A204.1 (cell line): ENCODE data around the gene PTPRN2.

Source experiments
- FAIRE-seq: peaks from 2 replicates; lab custom pipeline; 2012; peaks lifted over from hg19 to GRCh38; lab: Jason Lieb, UNC

The PTPRN2 gene

GRCh38 chr7:157825325-157825724 is 762.3 kb downstream of the PTPRN2 start:
- FAIRE-seq, result no peak

DNA sequence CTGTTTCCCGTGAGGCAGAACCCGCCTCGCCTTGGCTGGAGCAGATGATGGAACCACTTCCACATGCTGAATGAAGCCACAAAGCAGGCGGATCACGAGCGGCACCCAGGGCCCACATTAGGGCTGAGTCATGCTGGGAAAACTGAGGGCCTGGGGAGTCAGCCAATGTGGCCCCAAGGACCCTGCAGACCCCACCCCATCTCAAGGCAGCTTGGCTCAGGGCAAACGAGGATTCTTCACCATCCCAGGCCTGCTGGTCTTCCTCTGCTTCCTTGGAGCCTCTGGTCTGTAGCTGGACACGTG is 762.9 kb downstream of the PTPRN2 start:
- FAIRE-seq, result no peak

- FAIRE-seq, result no peak
Measured at GRCh38 chr7:157824011-157824818, 763.4 kb downstream of the PTPRN2 start.

DNA sequence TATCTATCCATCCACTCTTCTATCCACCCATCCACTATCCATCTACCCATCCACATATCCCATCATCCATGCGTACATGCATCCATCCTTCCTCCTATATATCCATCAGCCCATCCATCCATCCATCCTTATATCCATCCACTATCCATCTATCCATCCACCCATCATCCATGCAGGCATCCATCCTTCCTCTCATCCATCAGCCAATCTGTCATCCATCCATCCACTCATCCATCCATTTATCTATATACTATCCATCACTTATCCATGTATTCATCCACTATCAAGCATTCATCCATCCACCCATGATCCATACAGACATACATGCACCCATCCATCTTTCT is 765.0 kb downstream of the PTPRN2 start:
- no peak for FAIRE-seq

DNA sequence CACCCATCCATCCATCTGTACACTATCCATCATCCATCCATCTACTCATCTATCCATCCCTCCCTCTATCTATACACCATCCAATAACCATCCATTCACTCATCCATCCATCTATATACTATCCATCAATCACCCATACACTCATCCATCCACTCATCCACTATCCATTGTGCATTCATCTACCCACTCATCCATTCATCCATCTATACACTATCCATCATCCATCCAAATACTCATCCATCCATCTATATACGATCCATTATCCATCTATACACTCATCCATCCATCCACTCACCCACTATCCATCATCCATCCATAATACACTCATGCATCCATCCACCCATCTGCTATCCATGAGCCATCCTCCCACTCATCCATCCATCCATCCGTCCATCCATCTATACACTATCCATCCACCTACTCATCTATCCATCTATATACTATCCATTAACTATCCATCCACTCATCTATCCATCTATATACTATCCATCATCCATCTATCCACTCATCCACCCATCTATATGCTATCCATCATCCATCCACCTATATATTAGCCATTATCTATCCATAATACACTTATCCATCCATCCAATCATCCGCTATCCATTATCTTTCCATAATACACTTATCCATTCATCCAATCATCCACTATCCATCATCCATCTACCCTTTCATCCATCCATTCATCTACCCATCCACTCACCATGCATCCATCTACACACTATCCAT is 765.5 kb downstream of the PTPRN2 start:
- no peak for FAIRE-seq

GRCh38 chr7:157820796-157821195 is 766.8 kb downstream of the PTPRN2 start:
- no peak for FAIRE-seq

- FAIRE-seq, result no peak
Measured at GRCh38 chr7:157819455-157819807, 768.2 kb downstream of the PTPRN2 start.

- no peak for FAIRE-seq
Measured at GRCh38 chr7:157818701-157819454, 768.7 kb downstream of the PTPRN2 start.

DNA sequence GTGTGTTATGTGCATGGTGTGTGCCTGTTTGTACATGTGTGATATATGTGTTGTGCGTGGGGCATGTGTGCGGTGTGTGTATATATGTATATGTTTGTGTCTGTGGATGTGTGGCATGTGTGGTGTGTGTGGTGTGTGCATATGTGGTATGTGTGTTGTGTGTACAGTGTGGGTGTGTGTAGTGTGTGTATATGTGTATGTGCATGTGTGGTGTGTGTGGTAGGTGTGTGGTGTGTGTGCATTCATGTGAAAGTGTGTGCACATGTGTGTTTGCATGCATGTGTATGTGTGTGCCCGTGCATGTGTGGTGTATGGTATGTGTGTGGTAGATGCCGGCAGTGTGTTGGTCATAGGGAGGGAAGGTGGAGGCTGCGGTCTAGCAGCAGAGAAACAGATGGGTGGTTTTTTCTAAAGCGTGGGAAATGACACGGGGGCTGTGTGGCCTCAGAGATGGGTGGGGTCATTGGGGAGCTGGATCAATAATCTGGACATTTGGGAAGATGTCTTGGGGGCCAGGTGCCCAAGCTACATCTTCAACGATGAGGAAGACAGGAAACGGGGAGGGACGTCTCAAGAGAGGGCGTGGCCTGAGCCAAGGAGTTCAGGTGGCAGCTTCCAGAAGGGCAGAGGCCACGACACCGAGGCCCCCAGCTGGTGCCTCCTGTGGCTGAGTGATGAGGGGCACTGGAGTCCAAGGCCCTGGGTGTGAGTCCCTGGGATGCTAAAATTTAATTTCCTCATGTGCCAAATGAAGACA is 769.5 kb downstream of the PTPRN2 start:
- FAIRE-seq, result no peak

GRCh38 chr7:157817433-157817832 is 770.2 kb downstream of the PTPRN2 start:
- no peak for FAIRE-seq

DNA sequence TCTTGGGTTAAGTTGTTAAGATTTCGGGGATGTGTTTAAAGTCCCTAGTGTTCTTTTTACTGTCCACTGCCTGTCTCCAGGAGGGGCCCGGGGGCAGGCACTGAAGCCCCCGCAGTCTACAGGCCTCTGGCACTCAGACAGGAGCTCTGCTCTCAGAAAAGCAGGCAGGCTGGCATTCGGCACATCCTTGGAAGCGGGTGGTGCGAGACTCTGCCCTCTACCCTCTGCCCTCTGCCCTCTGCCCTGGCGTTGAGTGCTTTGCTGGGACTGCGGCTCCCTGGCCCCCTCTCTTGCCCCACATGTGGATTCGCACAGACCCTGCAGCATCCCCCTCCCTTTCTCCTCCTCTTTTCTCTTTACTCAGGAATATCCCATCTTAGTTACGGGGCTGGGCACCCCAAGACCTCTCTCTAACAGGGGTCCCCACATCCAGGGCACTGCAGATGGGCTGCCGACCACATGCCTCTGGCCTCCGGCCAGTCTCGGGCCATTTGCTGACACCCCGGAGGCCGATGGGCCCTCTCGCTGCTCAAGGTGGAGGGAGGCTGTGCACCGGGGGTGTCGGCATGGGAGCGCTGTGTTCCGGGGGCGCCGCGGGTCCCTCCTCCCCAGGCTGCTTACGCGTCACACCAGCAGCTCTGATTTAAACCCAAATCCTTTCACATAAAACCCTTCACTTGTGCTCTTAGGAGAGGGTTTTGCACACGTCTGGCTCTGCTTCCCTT is 770.9 kb downstream of the PTPRN2 start:
- FAIRE-seq, result no peak

- no peak for FAIRE-seq
Measured at GRCh38 chr7:157816086-157816485, 771.5 kb downstream of the PTPRN2 start.

- no peak for FAIRE-seq
Measured at GRCh38 chr7:157815706-157816022, 772.0 kb downstream of the PTPRN2 start.

GRCh38 chr7:157814931-157815705 is 772.5 kb downstream of the PTPRN2 start:
- no peak for FAIRE-seq

DNA sequence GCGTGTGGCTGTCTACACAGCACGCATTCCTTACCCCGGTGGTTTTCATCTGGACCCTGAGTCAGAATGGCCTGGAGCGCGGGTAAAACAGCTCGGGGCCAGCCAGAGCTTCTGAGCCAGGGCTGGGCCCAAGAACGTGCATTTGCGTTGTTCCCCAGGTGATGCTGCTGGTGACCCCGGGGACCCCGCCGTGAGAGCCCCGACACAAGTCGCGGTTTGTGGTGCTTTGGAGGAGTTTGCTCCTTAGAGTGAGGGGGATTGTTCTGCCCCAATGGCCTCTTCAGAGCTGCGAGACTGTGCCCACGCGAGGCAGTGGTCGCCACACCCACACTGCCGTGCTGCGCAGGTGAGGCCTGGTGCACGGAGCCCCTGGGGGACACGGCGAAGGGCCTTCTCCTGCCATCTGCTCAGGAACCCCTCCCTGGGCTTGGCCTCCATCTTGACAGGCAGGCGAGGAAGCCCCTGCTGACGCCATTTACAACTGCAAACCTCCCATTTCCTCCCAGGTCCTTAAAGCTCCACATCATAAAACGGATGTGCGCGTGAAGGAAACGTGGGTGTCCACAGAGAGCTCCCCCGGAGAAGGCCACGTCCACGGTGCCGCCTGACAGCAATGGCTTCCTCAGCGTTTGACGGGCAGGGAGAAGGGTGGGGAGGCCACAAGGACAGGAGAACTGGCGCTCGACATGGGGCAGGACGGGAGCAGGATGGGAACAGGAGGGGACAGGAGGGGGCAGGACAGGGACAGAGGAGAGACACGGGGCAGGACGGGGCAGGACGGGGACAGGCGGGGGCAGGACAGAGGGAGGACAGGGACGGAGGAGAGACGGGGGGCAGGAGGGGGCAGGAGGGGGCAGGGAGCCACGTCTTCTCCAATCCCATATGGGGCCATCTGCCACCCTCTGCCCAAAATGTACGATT is 773.6 kb downstream of the PTPRN2 start:
- no peak for FAIRE-seq

DNA sequence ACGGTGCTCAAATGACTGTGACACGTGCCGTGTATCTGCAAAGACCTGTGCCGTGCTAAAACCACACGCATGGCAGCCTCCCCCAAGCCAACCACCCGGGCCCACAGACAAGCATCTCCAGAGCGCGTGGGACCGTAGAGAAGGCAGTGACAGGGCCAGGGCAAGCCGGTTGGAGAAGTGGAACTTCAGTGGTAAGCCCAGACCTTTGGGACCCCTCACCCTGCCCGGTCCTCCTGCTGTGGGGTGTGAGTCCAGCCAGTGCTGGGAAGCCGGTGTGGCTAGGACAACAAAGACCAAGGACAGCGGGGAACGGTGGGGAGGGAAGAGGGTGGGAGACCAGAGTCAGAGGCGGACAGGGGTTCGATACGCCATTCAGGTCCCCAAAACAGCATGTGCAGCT is 774.6 kb downstream of the PTPRN2 start:
- no peak for FAIRE-seq

GRCh38 chr7:157811946-157812345 is 775.7 kb downstream of the PTPRN2 start:
- no peak for FAIRE-seq

DNA sequence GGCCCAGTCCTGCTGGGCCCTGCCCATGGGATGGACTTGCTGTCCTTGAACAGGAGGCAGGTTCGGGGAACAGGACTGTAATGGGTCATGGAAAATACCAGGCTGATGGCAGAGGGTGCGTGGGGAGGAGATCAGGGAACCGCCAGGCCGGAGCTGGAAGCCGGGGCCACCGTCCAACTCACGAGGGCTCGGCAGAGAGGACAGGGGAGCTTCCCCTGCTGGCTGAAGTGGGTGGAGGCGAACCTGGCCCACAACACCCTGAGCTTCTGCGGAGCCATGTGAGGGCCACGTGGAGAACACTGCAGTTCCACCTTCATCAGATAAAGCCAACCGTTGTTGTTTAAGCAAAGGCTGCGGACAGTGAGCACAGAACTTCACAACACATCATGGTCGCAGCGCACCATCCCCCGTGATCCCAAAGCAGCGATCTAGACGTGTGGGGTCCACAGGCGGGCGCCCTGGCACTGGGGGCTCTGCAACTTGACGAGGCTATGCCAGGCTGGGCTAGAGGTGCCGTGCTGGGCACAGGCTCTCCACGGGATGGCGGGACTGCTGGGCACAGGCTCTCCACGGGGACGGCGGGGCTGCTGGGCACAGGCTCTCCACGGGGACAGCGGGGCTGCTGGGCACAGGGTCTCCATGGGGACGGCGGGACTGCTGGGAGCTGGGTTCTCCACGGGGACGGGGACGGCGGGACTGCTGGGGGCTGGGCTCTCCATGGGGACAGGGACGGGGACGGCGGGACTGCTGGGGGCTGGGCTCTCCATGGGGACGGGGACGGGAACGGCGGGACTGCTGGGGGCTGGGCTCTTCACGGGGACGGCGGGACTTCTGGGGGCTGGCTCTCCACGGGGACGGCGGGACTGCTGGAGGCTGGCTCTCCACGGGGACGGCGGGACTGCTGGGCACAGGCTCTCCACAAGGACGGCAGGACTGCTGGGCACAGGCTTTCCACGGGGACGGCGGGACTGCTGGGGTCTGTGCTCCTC is 777.5 kb downstream of the PTPRN2 start:
- no peak for FAIRE-seq
